HG02642 (cell line): Measurements from ENCODE around the gene ACACA.

Experiments
- ATAC-seq: cut with Tn5 transposase; IDR thresholded peaks from one replicate; pipeline ENCODE4 v1.9.1; 2021; ENCODE audit warnings: mild to moderate bottlenecking; ENCODE audit not compliant: unreplicated experiment, poor library complexity

ACACA gene

DNA sequence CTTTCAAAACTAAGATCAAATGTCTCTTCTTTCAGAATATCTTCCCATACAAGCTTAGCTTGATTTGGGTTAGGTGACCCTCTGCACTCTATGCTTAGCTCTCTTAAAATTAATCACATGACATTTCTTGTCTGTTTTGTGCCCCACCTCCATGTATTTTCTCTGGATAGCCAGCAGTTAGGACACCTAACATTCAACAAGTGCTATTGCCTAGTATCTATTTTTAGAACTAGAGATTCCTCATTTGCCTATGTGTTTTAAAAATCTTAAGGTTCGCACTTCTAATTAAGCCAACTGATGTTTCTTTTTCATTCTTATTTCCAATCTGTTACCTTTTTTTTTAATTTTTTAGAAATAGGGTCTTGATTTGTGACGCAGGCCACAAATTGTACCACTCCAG is 160.6 kb downstream of the ACACA start:
- ATAC-seq = no peak

DNA sequence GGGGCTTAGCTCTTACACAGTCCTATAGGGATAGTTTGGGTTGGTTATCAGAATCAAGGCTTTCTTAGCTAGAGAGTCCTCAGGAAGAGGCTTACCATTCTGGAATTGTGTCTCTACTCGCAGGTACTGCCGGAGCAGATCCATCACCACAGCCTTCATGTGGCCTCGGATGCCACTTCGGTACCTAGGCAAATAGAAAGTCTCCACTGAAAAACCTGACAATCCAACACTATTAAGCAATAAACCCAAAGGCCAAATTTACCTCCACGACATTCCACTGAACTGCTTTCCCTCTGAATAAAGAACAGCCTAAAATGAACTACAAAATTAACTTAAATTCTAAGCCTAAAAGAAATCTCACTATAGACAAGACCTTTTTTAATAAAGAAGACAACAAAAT is 166.3 kb downstream of the ACACA start:
- no peak for ATAC-seq

DNA sequence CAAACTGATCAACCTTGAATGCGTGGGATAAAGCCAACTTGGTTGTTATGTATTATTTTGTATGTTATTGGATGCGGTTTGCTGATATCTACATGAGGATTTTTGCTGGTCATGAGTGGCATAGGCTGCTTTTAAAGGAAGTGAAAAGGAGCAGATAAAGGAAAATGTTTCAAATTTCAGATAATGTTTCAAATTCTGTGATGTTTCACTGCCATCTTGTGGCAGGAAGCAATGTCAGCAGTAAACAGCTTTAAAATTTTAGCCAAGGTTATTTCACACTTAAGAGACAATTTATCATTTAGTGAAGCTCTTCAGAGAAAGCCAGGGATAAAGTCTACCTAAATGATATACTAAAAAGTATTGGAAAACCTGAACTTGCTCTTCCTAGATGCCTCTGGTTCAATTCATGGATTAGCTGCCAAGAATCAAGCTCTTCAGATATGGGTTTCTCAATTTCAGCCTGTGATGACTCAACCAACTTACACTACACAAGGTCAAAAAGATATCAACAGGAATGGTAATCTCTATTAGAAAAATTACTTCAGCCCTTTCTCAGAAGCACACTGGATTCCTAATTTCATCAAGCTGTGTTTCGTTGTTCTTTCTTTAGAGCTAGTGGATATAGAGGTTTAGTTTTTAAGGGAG is 166.8 kb downstream of the ACACA start:
- no peak for ATAC-seq

DNA sequence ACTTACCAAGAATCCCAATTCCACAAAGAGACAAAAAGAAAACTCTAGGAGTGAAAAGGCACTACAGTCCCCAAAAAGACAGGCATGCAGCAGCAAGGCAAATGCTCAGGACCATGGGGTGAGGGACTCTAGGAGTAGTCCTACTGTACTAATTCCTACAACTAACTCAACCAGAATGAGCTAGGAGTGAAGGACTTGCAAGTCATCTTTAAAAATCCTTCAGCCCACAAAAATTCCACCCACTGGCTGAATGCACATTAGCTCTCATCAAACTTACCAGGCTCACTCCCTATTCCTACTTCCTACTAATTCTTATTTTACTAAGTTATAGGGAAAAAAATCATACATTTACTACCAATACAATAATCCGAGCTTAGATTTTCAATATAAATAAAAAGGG is 172.5 kb downstream of the ACACA start:
- ATAC-seq = no peak

DNA sequence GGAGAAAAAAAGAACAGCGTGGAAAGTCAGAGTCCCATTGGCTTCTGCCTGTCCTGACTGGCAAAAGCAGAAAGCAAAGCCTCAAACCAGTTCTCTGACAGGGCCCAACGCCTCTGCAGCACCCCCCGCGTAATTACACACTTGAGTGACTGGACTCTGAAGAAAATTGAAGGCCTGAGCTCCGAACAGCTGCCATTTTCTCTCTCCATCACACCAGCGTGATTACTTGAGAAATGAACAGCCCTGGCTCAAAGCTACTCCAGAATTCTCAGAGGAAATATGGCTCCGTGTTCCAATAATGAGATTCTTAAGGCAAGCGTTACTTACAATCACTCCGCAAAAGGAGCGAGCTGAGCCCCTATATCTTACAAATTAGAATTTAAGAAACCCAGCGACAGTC is 173.6 kb downstream of the ACACA start:
- ATAC-seq = no peak

DNA sequence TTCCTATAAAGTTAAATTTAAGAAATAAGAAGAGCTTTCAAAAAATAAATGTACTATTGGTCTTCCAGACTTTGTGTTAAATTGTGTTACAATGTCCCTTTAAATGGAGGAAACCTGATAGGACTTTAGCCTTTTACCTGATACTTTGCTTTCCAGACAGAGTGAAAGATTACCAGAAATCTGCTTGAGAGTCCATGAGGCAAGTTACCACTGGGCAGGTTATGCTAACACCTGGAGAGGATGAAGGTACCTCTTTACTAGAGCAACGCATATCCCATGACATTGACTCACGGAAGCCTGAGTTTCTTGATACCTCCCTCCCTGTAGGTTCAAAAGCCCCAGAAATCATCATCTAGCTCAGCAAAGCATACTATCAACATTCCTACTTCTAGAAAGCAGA is 174.7 kb downstream of the ACACA start:
- no peak for ATAC-seq

DNA sequence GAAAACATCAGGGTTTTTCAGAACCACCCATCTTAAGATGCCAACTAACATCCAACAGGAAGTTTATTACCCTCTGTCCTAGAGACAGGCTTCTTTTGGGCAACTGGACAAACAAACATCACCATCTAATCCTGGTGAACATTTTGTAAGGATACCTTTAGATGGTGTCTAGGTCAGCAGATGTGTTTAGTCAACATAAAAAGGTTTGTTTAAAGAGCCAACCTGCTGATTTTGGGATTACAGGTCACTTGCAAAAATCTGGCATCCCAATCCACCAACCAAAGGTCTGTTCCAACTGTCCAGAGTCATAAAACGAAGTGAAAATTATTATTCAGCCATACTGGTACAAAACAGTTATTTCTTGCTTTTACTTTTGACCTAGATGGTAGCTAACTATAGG is 176.0 kb downstream of the ACACA start:
- no peak for ATAC-seq

DNA sequence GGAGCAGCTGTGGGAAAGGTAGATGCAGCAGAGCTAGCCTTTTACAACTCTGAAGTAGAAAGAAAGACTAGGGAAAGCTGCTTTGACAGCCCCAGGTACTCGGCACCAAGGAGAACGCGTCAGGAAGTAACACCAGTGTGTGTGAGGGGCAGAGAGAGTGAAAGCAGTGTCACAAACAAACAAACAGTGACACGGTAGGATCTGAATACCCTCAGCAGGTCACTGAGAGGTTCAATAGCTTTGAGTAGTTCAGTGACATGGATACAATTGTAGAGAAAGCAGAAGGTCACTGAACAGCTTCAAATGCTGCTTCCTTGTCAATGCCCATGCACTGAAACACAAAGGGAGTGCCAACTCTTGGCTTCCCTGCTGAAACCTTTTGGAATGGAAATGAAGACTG is 181.2 kb downstream of the ACACA start:
- no peak for ATAC-seq

DNA sequence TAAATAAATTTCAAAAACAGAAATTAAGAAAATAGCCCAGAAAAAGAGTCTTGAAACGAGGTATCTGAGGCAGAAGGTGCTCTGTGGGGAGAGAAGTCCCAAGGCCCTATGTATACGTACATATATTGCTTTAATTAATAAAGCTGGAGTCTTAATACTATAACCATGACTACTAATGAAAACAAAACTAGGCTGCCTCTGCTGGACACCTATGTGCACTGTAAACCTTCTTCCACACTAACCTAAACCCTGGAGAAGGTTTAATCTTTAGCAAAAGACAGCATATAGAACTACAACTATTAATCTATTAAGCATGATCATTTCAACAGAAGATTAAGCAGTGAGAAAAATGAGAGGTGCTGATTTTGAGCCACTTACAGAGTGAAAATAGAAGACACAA is 184.8 kb downstream of the ACACA start:
- no peak for ATAC-seq

DNA sequence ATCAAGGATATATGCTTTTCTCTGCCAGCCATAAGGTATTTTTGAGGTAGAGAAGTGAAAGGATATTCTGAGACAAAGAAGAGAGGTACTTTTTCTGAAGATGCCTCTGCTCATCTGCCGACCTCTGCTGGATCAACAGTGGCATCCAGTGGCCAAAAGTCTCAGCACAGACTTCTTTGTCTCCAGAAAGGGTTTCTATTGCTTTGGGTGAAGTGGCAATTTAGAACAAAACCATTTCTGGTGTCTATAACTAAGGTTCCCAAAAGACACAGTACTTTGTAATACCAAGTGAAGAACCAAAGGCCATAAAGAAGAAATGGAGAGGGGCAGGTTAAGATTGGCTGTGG is 186.1 kb downstream of the ACACA start:
- ATAC-seq = no peak

DNA sequence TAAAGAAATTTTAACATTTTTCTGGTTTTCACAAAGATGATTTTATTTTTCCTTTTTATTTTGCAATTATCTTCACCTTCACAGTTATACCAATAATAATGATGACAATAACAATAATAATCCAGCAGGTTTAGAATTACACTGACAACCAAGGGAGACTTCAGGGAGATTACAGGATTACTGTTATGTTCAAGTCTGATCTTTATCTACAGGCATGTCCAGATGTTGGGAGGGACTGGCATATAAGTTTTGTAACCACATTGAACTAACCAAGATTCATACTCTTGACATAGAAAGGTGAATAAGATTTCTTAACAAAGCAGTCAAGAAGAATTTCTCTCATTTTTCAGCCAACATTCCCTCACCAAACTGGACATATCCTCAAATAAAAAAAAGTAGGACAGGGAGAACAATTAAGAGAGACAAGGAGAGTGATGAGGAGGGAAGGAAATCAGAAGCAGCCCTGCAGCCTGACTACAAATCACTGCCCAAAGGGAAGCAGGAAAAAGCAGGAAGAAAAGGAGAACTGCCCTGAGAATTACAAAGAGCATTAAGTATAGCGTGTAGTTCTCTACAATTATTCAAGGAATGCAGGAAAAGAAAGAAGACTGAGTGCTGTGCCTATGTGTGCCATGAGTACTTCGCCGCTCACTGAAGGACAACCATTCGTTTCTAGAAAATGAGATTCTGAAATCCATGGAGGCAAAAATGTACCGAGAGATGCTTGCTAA is 186.6 kb downstream of the ACACA start:
- no peak for ATAC-seq

DNA sequence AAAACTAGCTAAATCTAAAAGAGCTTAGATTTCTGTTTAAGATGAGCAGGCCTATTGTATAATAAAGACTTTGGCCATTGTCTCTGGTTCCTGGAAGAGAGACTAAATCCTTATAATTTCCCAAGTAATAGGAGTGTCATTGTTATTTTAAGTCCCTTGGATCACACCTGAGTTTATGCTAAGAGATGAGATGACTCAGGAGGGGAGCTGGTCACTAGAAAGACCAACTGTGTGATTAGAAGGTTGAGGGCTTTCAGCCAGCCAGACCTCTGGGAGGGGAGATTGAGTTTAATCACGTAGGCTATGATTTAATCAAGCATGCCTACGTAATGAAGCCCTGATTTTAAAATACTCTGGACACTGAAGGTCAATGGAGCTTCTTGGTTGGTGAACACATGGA is 187.8 kb downstream of the ACACA start:
- no peak for ATAC-seq

DNA sequence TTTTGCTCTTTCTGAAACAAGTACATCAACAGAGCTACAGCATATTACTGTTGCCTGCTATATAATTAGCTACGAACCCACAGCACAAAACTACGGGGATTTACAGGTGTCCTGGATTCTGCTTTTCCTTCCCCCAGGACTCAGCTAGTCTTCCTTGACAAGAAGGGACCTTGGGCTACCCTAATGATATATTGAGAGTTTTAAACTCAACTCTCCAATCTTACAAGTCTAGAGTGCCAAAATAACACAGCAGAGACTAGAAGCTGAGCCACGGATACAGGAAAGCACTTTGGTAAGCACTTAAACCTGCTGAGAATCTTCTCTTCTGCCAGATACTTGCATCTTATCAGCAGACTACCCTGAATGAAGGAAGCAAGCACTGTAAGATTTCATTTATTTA is 192.2 kb downstream of the ACACA start:
- no peak for ATAC-seq

DNA sequence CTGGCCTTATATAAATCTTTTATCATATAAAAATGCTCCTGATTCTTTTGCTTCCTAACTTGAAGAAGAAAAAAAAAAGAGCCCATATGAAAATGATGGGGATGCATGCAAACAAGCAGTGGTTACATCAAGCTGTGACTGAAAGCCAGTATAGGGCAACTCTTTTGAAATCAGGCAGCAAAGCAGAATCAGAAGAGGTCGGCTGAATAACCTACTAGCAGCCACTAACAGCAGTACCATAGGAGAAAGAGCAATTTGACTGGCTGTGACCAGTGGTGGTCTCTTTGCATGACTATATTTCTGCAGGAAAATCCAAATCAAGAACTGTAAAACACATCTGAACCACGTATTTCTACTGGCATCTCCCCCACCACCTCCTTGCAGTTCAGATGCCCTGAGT is 192.7 kb downstream of the ACACA start:
- ATAC-seq = no peak

DNA sequence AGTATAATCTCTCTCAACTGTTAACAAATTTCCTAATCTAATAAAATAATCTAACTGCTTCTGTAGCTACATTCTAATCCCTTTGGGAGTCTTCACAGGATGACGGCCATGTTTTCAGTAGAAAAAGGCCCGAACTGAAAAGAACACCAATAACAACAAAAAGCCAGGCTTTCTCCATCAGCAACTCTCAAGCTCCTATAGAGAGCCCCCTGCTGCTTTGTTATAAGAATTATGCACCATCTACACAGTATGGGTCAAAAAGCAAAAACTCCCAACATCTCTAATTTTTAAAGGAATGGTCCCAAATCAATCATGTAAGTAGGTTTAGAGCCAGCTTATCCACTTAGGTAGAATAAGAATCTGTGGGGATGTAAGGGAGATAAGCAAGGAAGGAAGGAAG is 194.5 kb downstream of the ACACA start:
- no peak for ATAC-seq

DNA sequence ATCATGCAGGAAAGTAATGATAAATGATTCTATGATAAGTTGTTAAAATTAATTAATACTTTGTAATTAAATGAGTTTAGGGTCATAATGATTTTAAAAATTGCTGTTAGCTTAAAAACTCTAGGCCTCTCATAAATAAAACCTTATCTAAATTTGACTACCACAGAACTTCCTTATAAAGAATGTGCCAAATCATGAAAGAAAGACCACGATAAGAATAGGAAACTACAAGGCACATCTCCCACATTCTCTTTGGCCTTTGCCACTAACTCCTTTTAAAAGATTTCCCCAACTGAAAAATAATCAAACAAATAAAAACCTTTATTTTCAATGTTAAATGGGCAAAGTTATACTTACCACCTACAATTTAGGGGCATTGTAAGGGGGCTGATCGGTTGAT is 195.5 kb downstream of the ACACA start:
- ATAC-seq = no peak

DNA sequence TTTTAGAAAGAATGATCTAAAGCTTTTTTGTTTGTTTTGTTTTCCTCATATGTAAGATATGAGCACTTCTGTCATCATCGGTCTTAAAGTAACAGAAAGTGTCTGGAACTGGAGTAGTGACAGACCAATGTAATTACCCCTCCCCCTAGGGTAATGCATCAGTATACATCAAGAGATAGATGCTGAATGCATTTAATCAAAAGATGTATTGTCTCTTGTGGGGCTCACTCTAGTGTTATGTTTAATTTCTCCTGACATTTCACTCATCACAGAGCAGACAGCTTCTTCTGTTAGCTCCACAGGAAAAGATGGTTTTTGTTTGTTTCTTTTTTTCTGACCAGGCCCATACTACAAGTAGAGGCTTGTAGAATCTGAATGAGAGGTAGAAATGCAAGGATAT is 199.5 kb downstream of the ACACA start:
- no peak for ATAC-seq

DNA sequence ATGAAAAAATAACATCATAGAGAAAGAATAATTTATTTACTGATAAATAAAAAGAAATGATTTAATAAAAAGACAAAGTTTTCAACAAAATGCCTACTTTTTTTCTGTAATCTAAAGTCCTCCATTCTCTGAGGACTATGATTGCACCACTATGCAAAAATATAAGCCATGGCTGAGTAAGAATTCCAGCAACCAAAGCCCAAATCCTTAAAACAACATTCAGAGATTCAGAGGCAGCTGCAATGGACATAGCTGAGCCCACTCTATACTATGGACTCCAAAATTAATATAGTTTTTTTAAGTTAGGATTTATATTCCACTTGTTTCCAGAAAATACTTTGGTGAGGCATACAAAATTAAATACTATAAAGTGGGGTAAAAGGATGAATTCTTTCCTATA is 200.3 kb downstream of the ACACA start:
- no peak for ATAC-seq

DNA sequence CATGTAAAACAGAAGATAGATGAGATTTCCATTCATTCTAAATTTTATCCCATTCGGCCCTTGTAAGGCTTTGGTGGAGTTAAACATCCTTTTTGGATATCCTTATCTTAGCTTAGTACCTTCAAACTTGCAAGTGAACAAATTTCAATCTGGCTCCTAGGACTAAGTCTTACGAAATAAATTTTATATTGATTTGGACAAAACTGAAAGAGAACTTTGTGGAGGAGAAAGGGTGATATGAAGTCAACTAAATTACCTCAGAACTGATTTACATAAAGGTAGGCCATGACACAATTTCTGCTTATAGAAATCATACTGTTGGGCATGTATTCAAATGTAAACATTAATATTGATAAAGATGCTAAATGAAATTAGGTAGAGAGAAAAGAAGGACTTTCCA is 206.1 kb downstream of the ACACA start:
- ATAC-seq = no peak

DNA sequence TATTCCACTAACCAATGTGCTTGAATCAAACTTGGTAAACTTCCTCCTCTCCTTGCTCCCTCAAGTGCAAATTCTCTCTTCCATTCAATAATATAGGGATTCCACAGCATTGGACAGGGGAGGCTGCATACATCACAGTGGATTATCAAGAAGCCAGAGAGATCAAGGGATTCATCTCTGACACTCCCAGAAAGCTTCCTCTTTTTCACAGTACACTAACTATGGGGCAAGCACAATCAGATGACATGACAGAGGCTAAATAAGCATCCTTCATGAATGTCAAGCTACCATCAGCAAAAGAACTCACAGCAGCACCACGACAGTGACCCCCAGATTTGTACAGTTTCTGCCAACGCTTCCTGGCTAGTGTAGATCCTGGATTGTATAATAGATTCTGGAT is 209.3 kb downstream of the ACACA start:
- no peak for ATAC-seq

DNA sequence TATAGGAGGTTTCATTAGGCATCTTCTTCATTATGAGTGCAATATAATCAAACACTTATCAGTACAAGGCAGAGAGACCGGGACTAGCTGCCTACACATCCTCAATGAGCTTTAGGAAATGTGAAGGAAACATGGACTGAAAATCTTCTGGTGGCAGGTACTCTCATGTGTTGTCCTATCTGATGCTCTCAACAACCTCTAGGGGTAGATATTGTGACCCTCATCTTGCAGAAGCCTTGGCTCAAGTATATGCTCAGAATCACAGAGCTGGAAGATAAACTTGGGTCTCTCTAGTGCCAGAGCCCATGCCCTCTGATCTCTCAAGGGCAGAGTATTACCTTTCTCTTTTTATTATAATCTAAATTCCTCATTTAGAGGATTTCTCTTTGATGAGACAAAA is 212.4 kb downstream of the ACACA start:
- ATAC-seq = no peak

DNA sequence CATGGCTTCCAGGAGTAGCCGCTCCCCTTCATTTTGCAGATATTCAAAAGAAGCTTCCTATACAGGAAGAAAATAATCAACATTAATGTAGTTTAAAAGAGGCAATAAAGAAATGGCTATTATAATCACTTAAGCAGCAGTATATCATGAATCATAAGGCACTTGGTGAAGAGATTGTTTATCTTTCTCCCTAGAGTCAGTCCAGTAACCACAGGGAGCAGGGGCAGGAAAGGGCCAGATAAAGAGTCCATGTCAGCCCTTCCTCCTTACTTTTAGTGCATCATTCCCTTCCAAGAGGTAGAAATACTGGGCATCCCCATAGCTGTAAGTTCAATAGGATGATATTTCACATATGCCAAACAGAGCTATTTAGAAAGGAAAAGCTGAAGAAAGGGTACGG is 215.4 kb downstream of the ACACA start:
- ATAC-seq = no peak
